CD1c-positive myeloid dendritic cell (primary cell): ENCODE measurements around the gene EEF1AKMT3.
"Not testable (repeated sequence)": the region's sequence is repeated elsewhere in the genome, so short reads cannot be mapped to it uniquely, and the experiment has no call there.

Source experiments
- DNase-seq: peaks from one replicate; pipeline ENCODE4 v3.0.0-alpha.2; 2016; ENCODE audit errors: extremely low spot score

EEF1AKMT3 gene

GRCh38 chr12:57765698-57766463 lies 6.5 kb upstream of the EEF1AKMT3 start:
- DNase-seq: peak; percentile 41

- DNase-seq: no peak
Observed at GRCh38 chr12:57766464-57767304, 5.7 kb upstream of the EEF1AKMT3 start, which contains the start of gene CYP27B1. Gene CYP27B1 (minus strand): TSS chr12:57767078. CDS start chr12:57767041, 37 bp downstream.

GRCh38 chr12:57767305-57767698 lies 5.1 kb upstream of the EEF1AKMT3 start:
- no peak for DNase-seq

DNA sequence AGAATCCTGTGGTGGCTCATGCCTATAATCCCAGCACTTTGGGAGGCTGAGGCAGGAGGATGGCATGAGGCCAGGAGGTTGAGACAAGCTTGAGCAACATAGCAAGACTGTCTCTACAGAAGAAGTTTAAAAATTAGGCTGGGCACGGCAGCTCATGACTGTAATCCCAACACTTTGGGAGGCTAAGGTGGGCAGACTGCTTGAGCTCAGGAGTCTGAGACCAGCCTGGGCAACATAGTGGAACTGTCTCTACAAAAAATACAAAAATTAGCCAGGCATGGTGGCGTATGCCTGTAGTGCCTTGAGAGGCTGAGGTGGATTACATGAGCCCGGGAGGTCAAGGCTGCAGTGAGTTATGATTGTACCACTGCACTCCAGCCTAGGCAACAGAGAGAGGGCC lies 4.5 kb upstream of the EEF1AKMT3 start:
- no peak for DNase-seq

DNA sequence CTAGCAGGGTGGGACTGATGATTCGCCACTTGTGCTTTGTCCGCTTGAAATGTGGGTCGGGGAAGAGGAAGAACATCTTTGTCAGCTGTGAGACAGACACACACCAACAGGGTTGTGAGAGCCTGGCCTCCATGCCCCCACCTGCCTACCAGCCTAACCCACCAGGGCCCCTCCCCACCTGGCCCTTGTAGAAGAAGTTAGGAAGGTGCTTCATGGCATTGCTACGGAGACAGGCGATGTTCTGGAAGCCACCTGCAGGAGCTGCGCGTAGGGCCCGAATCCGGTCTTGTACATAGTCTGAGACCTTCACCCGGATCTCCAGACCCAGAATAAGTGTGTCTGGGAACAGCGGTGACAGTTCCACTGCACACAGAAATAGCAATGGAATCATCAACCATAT lies 2.8 kb upstream of the EEF1AKMT3 start:
- DNase-seq: no peak

DNA sequence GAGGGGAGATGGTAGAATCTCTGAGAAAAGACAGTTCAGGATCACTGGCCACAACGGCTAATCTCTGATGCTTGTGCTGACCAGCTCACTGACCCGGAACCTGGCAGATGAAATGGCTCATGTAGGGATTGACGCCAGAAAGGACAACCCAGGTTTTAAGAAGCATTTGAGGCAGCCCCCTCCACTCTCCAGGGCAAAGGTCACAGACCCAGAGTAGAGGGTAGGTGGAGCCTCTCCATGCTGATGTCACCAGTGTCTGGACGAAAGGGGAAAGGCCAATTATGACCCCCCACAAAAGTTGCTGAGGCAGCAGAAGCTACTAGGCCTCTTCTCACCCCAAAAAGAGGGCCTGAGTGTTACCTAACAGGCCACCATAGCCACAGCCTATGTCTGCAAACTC lies 1.7 kb upstream of the EEF1AKMT3 start:
- no peak for DNase-seq

GRCh38 chr12:57771236-57771872 lies 1.1 kb upstream of the EEF1AKMT3 start:
- peak; percentile 90 for DNase-seq

DNA sequence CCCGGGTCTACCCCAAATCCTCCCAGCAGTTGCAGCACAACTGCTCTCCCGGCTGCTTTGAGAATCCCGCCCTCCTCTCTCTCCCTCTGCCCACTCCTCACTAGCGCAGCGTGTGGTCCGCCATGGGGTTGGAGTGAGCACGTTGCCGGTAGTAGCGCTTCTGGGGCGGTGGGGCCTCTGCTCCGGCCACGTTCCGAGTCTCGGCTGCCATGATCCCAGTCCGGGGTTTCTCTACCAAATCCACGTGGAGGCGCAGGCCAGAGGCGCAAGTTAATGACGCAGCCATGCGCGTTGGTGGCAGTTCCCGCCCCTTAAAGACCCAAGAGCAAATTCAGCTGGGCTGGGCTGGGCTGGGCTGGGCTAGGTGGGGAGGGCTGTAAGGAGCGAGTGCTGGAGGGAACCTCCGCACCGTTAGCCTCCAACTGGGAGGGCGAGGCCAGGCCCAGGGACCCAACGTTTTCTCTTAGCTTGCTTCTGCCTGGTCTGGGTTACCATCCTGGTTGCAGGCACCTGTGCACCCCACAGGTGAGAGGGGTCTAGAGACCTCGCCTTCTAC lies 463 bp upstream of the EEF1AKMT3 start, which contains the start of gene METTL1:
TSS of gene METTL1 (minus strand) at position 233 of the 556 bp plus-strand sequence. CDS start at position 211, 22 bp downstream.
- DNase-seq: peak; percentile 97

DNA sequence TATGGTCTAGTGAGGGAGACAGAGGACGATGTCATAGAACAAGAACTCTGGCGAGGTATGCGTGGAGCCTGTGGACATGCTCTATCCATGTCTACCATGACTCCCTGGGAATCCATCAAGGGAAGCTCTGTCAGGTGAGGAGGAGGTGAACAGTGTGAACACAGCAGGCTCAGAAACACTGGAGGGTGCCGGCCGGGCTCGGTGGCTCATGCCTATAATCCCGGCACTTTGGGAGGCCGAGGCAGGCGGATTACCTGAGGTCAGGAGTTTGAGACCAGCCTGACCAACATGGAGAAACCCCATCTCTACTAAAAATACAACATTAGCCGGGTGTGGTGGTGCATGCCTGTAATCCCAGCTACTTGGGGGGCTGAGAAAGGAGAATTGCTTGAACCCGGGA lies 2.2 kb downstream of the EEF1AKMT3 start:
- DNase-seq: not testable (repeated sequence)

DNA sequence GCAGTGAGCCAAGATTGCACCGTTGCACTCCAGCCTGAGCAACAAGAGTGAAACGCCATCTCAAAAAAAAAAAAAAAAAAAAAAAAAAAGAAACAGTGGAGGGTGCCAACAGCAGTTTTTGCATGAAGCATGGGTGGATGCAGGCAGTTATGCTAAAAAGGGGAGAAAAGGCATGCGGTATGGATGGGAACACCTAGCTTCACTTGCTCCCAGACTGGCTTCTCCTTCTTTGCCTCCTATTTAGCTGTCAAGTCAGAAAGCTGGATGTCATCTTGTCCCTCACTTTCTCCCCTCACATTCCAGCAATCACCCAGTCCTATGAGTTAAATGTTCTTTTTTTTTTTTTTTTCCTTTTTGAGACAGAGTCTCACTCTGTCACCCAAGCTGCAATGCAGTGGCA lies 2.6 kb downstream of the EEF1AKMT3 start:
- DNase-seq: no peak

- DNase-seq: peak; percentile 83
Observed at GRCh38 chr12:57775563-57776246, 3.3 kb downstream of the EEF1AKMT3 start.

DNA sequence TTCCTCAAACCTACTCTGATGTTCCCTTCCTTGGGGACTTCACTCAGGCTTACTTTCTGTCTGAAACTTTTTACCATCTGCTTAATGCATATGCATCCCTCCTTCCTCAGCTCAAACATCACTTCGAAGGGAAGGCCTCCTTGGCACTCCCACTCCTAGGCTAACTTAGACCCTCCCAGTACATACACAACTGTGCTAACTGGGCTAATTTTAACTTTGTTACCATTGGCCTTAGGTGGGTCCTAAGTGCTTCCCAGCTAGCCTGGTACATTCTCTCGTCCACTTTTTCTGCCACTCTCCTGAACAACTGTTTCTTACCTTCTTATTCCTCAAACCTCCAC lies 3.8 kb downstream of the EEF1AKMT3 start:
- no peak for DNase-seq

DNA sequence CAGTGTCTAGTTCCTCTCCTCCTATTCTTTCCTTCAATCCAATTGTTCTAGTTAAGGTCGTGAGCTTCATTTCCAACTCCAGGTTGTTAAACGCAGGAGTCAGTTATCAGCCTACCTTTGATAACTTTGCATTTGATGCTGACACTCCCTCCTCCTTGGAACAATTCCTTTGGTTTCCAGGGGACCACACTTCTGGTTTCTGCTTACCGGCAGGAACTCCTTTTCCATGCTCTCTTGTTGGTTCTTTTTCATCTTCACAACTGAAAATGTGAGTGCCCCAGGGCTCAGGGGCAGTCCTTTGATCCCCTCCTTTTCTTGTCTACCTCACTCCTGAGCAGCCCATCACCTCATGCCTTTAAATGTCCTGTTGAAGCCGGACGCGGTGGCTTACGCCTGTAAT lies 5.0 kb downstream of the EEF1AKMT3 start:
- DNase-seq: no peak

DNA sequence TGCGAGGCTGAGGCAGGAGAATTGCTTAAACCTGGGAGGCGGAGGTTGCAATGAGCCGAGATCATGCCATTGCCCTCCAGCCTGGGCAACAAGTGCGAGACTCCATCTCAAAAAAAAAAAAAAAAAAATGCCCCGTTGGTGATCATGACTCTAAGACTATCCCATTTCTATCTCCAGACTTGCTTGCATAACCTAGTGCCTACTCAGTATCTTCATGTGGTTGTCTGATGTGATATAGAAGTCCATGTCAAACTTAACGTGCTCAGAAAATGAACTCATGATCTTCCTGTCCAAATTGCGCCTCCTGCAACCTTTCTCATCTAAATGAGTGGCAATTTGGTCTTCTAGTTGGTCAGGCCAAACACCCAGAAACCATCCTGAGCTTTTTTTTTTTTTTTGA lies 5.5 kb downstream of the EEF1AKMT3 start:
- DNase-seq: no peak

DNA sequence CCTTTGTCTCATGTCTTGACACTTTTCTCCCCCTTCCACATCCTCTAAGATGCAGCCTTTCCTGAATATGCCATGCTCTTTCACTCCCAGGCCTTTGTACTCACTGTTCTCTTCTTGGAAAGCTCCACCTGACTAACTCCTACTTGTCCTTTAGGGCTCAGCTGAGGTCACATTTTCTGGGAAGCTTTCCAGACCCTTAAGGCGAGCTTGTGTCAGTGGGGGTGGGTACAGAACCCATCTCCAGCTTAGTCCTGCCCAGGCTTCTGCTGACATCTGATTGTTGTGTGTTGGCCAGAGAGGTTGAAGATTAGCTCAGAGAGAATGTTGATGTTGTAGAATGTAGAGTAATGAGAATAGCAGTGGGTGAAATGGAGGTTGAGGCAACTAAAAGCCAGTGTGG lies 7.3 kb downstream of the EEF1AKMT3 start:
- no peak for DNase-seq

- DNase-seq: no peak
Observed at GRCh38 chr12:57780284-57780897, 8.0 kb downstream of the EEF1AKMT3 start.

- DNase-seq: peak; percentile 58
Observed at GRCh38 chr12:57781244-57781643, 8.8 kb downstream of the EEF1AKMT3 start.

DNA sequence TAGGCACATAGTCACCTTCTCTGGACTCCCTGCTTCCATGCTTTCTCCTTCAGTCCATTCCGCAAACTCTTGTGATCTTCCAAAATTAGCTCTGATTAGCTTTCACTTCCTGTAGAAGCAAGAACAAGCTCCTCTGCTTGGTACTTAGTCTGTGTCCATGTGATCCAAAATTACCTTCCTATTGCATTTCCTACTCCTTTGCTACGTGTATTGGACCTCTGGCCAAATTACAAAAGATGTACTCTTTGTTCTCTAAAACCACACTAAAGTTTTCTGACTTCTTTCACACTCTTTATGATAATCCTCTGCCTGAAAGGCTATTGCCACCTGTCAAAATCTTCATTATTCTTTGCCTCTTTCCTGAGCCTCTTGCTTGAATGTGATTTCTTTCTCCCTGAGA lies 9.4 kb downstream of the EEF1AKMT3 start:
- peak; percentile 34 for DNase-seq

DNA sequence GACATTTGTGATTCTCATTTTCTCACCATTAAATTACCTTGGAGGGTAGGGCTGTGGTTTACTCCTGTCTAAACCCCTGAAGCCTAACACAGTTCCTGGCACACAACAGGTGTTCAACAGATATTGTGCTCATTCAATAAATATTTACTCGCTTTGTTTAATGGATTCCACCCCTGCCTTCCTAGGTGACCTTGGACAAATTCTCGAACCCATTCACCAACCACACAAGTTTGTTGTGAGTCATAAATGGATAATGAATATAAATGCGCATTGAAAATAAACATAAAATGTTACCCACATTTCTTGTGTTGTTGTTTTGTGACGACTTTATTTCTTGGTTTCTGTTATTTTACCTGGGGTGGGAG lies 9.8 kb downstream of the EEF1AKMT3 start:
- no peak for DNase-seq

DNA sequence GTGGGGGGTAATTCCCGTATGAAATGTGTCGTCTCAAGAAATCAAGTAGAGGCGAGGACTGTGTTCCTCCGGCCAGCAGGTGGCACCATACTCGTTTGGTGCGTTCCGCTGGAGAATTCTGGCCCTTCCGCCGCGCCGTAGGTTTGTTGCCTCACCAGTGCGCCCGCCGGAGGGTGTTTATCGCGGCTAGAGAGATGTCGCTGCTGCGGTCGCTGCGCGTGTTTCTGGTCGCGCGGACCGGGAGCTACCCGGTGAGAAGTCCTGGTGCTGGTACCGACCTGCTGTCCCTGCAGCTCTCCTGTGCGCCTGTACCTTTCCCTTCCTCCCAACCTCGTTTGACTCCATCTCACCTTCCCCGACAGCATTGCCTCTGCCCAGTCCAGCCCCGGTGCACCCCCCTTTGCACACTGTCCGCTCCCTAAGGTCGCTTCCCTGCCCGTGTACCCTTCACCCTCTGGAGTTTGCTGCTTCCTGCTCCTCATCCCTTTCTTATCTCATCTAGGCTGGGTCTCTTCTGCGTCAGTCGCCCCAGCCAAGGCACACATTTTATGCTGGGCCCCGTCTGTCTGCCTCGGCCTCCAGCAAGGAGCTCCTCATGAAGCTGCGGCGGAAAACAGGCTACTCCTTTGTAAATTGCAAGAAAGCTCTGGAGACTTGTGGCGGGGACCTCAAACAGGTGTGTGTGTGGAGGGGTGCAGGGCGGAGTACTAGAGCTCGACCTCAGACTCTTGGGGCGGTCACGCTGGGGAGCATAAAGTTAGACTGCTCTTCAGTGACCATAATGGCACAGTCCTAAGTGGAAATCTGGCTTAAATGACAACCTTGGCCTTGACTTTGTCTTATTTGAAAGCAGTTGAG lies 10.4 kb downstream of the EEF1AKMT3 start, which contains the start of gene TSFM:
TSS of gene TSFM (plus strand) at position 180 of the 858 bp plus-strand sequence. CDS start at position 195, 15 bp downstream.
- peak; percentile 98 for DNase-seq
